Left lung (tissue), 10 donors: ENCODE data around the gene NEBL. TPM values are rescaled to one million over a fixed set of nuclear protein-coding genes. Genes with fewer than 3 reads are reported as not detected.

Experiments
- ATAC-seq: fragments of 200-7000 bp; cut with Tn5 transposase; one replicate; pipeline ENCODE4 v1.9.1; 2020; ENCODE audit warnings: moderate library complexity
- DNase-seq, 4 donors: peaks; one replicate each; pipeline ENCODE4 v3.0.0-alpha.2; 2013 to 2020
- H3K27ac ChIP-seq, 2 donors: fragments of 200-600 bp; sonication (generic) in 1 of 2; one replicate each; pipeline versions ENCODE4 v1.5.0 to v1.8.0; 2020 to 2021
- H3K27me3 ChIP-seq, 2 donors: fragments of 200-600 bp; sonication (generic) in 1 of 2; one replicate each; pipeline versions ENCODE4 v1.5.0 to v1.8.0; 2020 to 2021
- H3K36me3 ChIP-seq, 2 donors: fragments of 200-600 bp; sonication (generic) in 1 of 2; one replicate each; pipeline versions ENCODE4 v1.5.0 to v1.8.0; 2020 to 2021
- H3K4me1 ChIP-seq, 2 donors: fragments of 200-600 bp; one replicate each; pipeline ENCODE4 v1.8.0; 2021
- H3K4me3 ChIP-seq, 2 donors: fragments of 200-600 bp; sonication (generic) in 1 of 2; one replicate each; pipeline versions ENCODE4 v1.5.0 to v1.8.0; 2020 to 2021; ENCODE audit warnings: mild to moderate bottlenecking in 1 of 2
- H3K9me3 ChIP-seq, 2 donors: fragments of 200-600 bp; sonication (generic) in 1 of 2; one replicate each; pipeline versions ENCODE4 v1.5.0 to v1.8.0; 2020 to 2021
- intact Hi-C, 2 donors: fragments of 100-400 bp; cut with DNase I; formaldehyde crosslinking; loops; one replicate each; pipeline versions ENCODE4 v1.11.2 to v1.14.2; 2022
- polyA plus RNA-seq, 6 donors: library from polyadenylated mRNA; unstranded; fragments of 120-200 nt; gene quantifications; one replicate each; pipeline ENCODE4 v1.2.1, GENCODE V29; 2013; ENCODE audit not compliant: insufficient read length in 6 of 6
- total RNA-seq, 2 donors: library from RNA; stranded (reverse); fragmentation: NEBNext Ultra II Directional; extraction: Animal tissue kit (Norgen Biotek cat#: 25700); gene quantifications; one replicate each; pipeline ENCODE4 v1.2.1, GENCODE V29; 2021
- TF ChIP-seq, protein P1 (sequence below), 2 donors: fragments of 200-600 bp; sonication (generic) in 1 of 2; IDR thresholded peaks; one replicate each; pipeline versions ENCODE4 v1.5.0 to v1.8.0; 2021; ENCODE audit warnings: antibody characterized with exemption in 2 of 2
- donor health status: DM: no; HTN: yes; CAD: no.
- donor health status: DM: no; HTN: no; CAD: no.

Gene NEBL
- total and polyA plus RNA-seq, 8 donors, result 14.0 to 65.9 (median 20.2) TPM

DNA sequence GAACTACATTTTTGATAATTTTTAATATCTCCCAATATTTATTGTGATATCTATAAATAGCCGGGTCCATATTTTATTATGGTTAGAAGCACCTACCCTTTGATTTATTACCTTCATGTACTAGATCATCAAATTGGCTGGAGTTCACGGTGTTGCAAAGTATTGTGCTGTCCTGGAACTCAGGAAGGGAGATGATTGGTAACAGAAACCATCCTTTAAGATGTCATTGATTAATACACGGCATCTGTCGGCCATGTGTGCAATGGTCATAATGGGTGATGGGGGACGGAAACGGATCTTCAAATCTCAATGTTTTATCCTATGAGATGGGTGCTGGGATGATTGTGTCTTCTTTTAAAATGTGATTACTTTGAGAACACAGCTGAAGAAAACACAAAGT, 157.0 kb downstream of the NEBL start:
- no peak for DNase-seq
- TF ChIP-seq, protein P1, sequence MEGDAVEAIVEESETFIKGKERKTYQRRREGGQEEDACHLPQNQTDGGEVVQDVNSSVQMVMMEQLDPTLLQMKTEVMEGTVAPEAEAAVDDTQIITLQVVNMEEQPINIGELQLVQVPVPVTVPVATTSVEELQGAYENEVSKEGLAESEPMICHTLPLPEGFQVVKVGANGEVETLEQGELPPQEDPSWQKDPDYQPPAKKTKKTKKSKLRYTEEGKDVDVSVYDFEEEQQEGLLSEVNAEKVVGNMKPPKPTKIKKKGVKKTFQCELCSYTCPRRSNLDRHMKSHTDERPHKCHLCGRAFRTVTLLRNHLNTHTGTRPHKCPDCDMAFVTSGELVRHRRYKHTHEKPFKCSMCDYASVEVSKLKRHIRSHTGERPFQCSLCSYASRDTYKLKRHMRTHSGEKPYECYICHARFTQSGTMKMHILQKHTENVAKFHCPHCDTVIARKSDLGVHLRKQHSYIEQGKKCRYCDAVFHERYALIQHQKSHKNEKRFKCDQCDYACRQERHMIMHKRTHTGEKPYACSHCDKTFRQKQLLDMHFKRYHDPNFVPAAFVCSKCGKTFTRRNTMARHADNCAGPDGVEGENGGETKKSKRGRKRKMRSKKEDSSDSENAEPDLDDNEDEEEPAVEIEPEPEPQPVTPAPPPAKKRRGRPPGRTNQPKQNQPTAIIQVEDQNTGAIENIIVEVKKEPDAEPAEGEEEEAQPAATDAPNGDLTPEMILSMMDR (IDR thresholded peaks at IDR 0.05), result no peak
- Histone ChIP-seq H3K4me1 (no peaks in the 10 kb centered on the region), H3K27me3 (no peaks in the 10 kb centered on the region), H3K36me3 (no peaks in the 10 kb centered on the region), H3K9me3 (no peaks in the 10 kb centered on the region), H3K27ac (no peak overlapping the region), H3K4me3 (no peak overlapping the region)
- intact Hi-C loops, result no loop called here
- no peak for ATAC-seq

DNA sequence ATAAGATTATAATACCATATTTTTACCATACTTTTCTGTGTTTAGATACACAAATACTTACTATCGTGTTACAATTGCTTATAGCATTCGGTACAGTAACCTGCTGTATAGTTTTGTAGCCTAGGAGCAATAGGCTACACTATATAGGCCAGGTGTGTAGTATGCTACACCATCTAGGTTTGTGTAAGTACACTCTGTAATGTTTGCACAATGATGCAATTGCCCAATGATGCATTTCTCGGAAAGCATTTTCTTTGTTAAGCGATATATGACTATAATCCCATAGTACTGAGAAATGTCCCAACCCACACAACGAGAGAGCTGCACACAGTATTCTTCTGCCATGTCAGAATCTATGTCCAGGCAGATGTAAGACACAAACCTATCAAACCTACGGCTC, 160.0 kb downstream of the NEBL start:
- TF ChIP-seq, protein P1 (IDR thresholded peaks at IDR 0.05), result no peak

More for the DNA sequence above, 160.0 kb downstream of the NEBL start:
- ATAC-seq (no peak), DNase-seq (no peak)
- Histone ChIP-seq H3K4me3 (no peak overlapping the region), H3K36me3 (no peaks in the 10 kb centered on the region), H3K4me1 (no peaks in the 10 kb centered on the region), H3K9me3 (peaks cover 0 to 1% of the 10 kb centered on the region in 2 donors), H3K27ac (no peak overlapping the region), H3K27me3 (no peaks in the 10 kb centered on the region)
- intact Hi-C loops, result no loop called here
